T-cell (primary cell): ENCODE measurements around the gene GRIK4. TPM values are rescaled to one million over a fixed set of nuclear protein-coding genes. Genes with fewer than 3 reads are reported as not detected.
"Not testable (repeated sequence)": the region's sequence is repeated elsewhere in the genome, so short reads cannot be mapped to it uniquely, and the experiment has no call there.

Experiments
- ATAC-seq, 4 experiments: fragments of 200-7000 bp in 3 of 4; fragments of 150-1000 bp in 1 of 4; cut with Tn5 transposase; replicated peaks in 1 of 4; 1 replicate in 3 of 4; 2 replicates in 1 of 4; pipeline ENCODE4 v1.10.0; 2021; ENCODE audit warnings: moderate library complexity in 3 of 4, mild to moderate bottlenecking in 2 of 4, moderate number of reproducible peaks in 1 of 4
- CTCF ChIA-PET, 2 donors: fragments of 300-600 bp; sonication (Branson Sonifier 250); formaldehyde crosslinking; loops; one replicate each; lab custom pipeline; 2022; ENCODE audit warnings: antibody characterized with exemption in 2 of 2; lab: Charles Lee
- POLR2A ChIA-PET, 2 donors: fragments of 300-600 bp; sonication (Branson Sonifier 250); formaldehyde crosslinking; loops; one replicate each; lab custom pipeline; 2022; ENCODE audit warnings: antibody characterized with exemption in 2 of 2; lab: Charles Lee
- DNase-seq, 35 experiments: peaks; one replicate each; pipeline versions ENCODE4 v3.0.0 to v3.0.0-alpha.2; 2013 to 2023
- H3K27ac ChIP-seq: one replicate; pipeline ENCODE4 v1.5.1; 2013; ENCODE audit warnings: low read length
- H3K27me3 ChIP-seq, 2 experiments: replicated peaks in 1 of 2; 1 replicate in 1 of 2; 2 replicates in 1 of 2; pipeline versions ENCODE4 v1.6.1 to v1.7.0; 2013; ENCODE audit warnings: low read length in 1 of 2, mixed read lengths in 1 of 2; ENCODE audit not compliant: control insufficient read depth in 2 of 2, insufficient read depth in 2 of 2; ENCODE audit errors: extremely low read depth in 1 of 2
- H3K36me3 ChIP-seq, 2 donors: 1 replicate in 1 of 2; 2 replicates in 1 of 2; pipeline versions ENCODE4 v1.6.1 to v1.7.0; 2013; ENCODE audit warnings: low read length in 1 of 2; ENCODE audit not compliant: control insufficient read depth in 2 of 2, insufficient read depth in 1 of 2; ENCODE audit errors: extremely low read depth in 1 of 2
- H3K4me1 ChIP-seq, 2 experiments: 1 replicate in 1 of 2; 2 replicates in 1 of 2; pipeline versions ENCODE4 v1.6.1 to v1.7.0; 2013; ENCODE audit warnings: low read length in 2 of 2, mixed read lengths in 1 of 2; ENCODE audit not compliant: insufficient read depth in 2 of 2, control insufficient read depth in 1 of 2; ENCODE audit errors: extremely low read depth in 1 of 2
- H3K4me3 ChIP-seq, 2 donors: 1 replicate in 1 of 2; 2 replicates in 1 of 2; pipeline versions ENCODE4 v1.5.1 to v1.7.0; 2013; ENCODE audit warnings: mild to moderate bottlenecking in 2 of 2, low read length in 1 of 2, moderate library complexity in 1 of 2; ENCODE audit not compliant: control insufficient read depth in 1 of 2; ENCODE audit errors: extremely low read depth in 1 of 2
- H3K9me3 ChIP-seq: 2 replicates; pipeline ENCODE4 v1.7.0; 2013
- H3K27ac Mint-ChIP-seq, 2 donors: one replicate each; pipeline ENCODE4 v1.8.0; 2020 to 2021; ENCODE audit warnings: mild to moderate bottlenecking in 2 of 2, mixed read lengths in 2 of 2
- H3K27me3 Mint-ChIP-seq, 2 donors: one replicate each; pipeline ENCODE4 v1.8.0; 2021 to 2022; ENCODE audit warnings: mixed read lengths in 2 of 2
- H3K36me3 Mint-ChIP-seq: one replicate; pipeline ENCODE4 v1.8.0; 2021; ENCODE audit warnings: mixed read lengths
- H3K4me1 Mint-ChIP-seq, 3 donors: one replicate each; pipeline ENCODE4 v1.8.0; 2020 to 2022; ENCODE audit warnings: mixed read lengths in 3 of 3, mild to moderate bottlenecking in 1 of 3
- H3K4me3 Mint-ChIP-seq, 3 donors: one replicate each; pipeline ENCODE4 v1.8.0; 2020 to 2022; ENCODE audit warnings: mild to moderate bottlenecking in 3 of 3, mixed read lengths in 3 of 3, moderate library complexity in 3 of 3
- H3K9me3 Mint-ChIP-seq, 3 donors: one replicate each; pipeline ENCODE4 v1.8.0; 2020 to 2022; ENCODE audit warnings: mixed read lengths in 3 of 3
- WGBS: methylation state at CpG from one replicate; pipeline ENCODE4 v1.1.5; 2013; ENCODE audit warnings: missing lambda C conversion rate; ENCODE audit not compliant: insufficient coverage; 5-methylcytosine and 5-hydroxymethylcytosine counted together
- total RNA-seq, 35 experiments: library from RNA in 6 of 35; stranded (reverse) in 6 of 35; fragments of 120-200 nt in 1 of 35; gene quantifications; one replicate each; pipeline versions ENCODE4 v1.2.1 to v1.2.4 and lab custom pipeline; 2013 to 2026

GRIK4 gene
- total RNA-seq, 5 donors from 2014 or later (not counting 1 experiment from before 2014, with no cell fraction given), result 0.09 TPM; not detected in 4

DNA sequence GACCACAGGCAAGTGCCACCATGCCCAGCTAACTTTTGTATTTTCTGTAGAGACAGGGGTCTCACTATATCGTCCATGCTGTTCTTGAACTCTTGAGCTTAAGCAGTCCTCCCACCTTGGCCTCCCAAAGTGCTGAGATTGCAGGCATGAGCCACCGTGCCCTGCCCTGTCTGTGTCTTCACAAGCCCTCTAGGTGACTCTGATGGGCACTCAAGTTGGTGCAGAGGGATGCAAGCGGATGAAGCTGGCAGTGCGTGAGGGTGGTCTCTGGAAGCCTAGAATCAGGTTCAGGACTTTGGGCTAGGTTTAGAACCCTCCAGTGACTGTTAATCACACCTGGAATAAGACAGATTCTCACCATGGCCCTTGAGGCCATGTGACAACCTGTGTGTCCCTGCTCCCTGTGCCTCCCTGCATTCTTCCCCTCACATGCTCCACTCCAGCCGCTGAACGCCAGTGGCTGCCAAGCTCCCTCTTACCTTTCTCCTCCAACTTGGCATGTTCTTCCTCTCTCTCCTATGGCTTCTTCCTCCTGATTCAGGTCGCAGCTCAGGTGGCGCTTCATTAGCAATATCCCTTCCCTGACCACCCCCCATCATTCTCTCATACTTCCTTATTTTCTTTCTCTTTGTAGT lies 270.1 kb downstream of the GRIK4 start:
- no peak for DNase-seq
- Histone ChIP-seq H3K9me3 (no peaks in the 10 kb centered on the region), H3K36me3 (no peaks in the 10 kb centered on the region), H3K4me3 (no peak overlapping the region), H3K4me1 (no peaks in the 10 kb centered on the region), H3K27me3 (peaks cover 0 to 16% of the 10 kb centered on the region in 2 experiments), H3K27ac (no peak overlapping the region)
- CTCF ChIA-PET, result no interaction called here
- no peaks in the 10 kb centered on the region for H3K4me1 Mint-ChIP-seq
- no peak overlapping the region for H3K27ac Mint-ChIP-seq
- POLR2A ChIA-PET, result no interaction called here
- H3K27me3 Mint-ChIP-seq, result peaks cover 22% of the 10 kb centered on the region in 2 donors
- no peak overlapping the region for H3K4me3 Mint-ChIP-seq
- WGBS, result 73% methylated on average over 8 of the region's 8 CpGs
- H3K36me3 Mint-ChIP-seq, result no peaks in the 10 kb centered on the region
- H3K9me3 Mint-ChIP-seq, result no peaks in the 10 kb centered on the region
- ATAC-seq, result no peak

DNA sequence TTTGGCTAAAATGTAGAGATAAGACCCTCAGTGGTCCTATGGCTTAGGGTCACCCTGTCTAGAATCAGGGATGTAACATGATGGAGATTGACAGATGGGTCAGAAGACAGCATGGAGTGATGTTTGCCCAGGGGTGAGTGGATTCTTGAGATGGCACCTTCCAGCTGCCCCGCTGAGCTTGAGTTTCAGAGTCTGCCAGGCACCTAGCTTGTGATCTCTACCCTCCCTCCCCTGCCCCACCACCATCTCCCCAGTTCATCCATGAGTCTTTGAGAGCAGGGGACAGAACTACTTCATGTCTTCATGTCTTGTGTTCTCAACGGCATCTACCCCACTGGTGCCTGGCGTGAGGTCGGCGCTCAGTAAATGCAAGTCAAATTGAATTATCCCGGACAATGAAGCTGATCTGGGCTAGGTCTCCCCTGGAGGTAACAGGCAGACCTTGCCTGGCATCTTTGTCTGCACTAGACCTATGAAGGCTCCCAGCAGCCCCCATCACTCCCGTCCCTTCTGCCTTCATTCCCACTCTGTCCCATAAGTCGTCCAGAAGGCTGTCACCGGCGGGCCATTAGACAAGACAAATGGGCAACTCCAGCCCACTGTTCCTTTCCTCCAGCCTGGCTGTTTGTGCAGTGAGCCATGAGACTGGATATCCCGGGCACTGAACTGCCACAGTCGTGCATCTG lies 273.2 kb downstream of the GRIK4 start:
- ChIA-PET POLR2A (no interaction called here), CTCF (no interaction called here)
- Histone ChIP-seq H3K36me3 (no peaks in the 10 kb centered on the region), H3K4me1 (no peaks in the 10 kb centered on the region), H3K4me3 (no peak overlapping the region), H3K27ac (no peak overlapping the region), H3K27me3 (peaks cover 0 to 28% of the 10 kb centered on the region in 2 experiments), H3K9me3 (no peaks in the 10 kb centered on the region)
- Mint-ChIP-seq H3K27ac (no peak overlapping the region), H3K36me3 (no peaks in the 10 kb centered on the region), H3K4me1 (no peaks in the 10 kb centered on the region), H3K9me3 (no peaks in the 10 kb centered on the region), H3K4me3 (no peak overlapping the region), H3K27me3 (peaks cover 17 to 18% of the 10 kb centered on the region in 2 donors)
- WGBS, result 67% methylated on average over 11 of the region's 12 CpGs
- no peak for ATAC-seq
- DNase-seq, result no peak

DNA sequence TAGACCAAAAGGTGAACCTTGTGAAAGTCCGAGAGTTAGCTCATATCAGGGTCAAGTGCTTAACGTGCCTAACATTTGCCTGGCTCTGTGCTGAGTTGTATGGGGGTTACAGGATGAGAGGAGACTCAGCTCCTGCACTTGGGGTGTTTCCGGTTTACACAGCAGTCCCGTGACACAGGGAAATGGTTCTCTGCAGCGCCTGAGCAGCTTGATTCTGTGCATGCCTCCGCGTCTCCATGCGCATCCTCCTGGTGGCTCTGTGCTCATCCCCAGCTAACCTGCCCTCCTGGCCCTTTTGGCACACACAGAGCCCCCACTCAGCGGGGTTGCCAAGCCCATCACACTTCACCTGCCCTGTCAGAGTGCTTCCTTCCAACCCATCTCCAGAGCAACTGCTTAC lies 274.0 kb downstream of the GRIK4 start:
- H3K27me3 ChIP-seq, result peaks cover 0 to 30% of the 10 kb centered on the region in 2 experiments
- no peaks in the 10 kb centered on the region for H3K36me3 Mint-ChIP-seq
- no peak overlapping the region for H3K4me3 ChIP-seq
- peaks cover 17 to 18% of the 10 kb centered on the region in 2 donors for H3K27me3 Mint-ChIP-seq
- no peak overlapping the region for H3K27ac ChIP-seq
- H3K4me3 Mint-ChIP-seq, result no peak overlapping the region
- H3K4me1 ChIP-seq, result no peaks in the 10 kb centered on the region
- WGBS, result 85% methylated on average over 7 of the region's 9 CpGs
- H3K9me3 Mint-ChIP-seq, result no peaks in the 10 kb centered on the region
- H3K27ac Mint-ChIP-seq, result no peak overlapping the region
- H3K4me1 Mint-ChIP-seq, result no peaks in the 10 kb centered on the region
- ATAC-seq (no peak), DNase-seq (no peak)
- ChIA-PET CTCF (no interaction called here), POLR2A (no interaction called here)
- no peaks in the 10 kb centered on the region for H3K36me3 ChIP-seq
- no peaks in the 10 kb centered on the region for H3K9me3 ChIP-seq

DNA sequence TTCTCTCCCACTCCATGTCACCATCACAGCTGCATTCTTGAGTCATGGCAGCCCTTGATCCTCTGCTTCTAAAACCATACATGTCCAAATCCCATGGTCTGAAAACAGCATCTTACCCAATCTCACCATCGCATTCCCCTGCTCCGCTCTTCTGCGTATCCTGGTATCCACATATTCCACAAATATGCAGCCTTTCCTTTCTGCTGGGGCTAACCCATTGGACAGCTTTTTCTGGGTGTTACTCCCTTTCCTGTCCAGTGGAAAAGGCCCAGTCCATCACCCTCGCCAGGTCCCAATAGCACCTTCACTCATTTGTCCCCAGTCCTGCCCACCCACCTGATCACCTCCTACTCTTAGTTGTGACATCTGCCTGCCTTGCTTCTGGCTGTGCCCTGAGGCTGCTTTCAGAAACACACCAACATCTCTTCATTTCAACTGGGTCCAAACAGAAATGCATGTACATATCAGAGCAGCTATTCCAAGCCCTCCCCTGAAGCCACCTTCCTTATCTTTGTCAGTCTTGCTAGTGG lies 274.7 kb downstream of the GRIK4 start:
- H3K4me3 Mint-ChIP-seq, result no peak overlapping the region
- Histone ChIP-seq H3K36me3 (no peaks in the 10 kb centered on the region), H3K27ac (no peak overlapping the region), H3K9me3 (no peaks in the 10 kb centered on the region), H3K4me1 (no peaks in the 10 kb centered on the region), H3K4me3 (no peak overlapping the region), H3K27me3 (peaks cover under 1 to 30% of the 10 kb centered on the region in 2 experiments)
- DNase-seq (no peak), ATAC-seq (no peak)
- no peaks in the 10 kb centered on the region for H3K36me3 Mint-ChIP-seq
- WGBS, result 94% methylated on average over 4 of the region's 4 CpGs
- H3K4me1 Mint-ChIP-seq, result no peaks in the 10 kb centered on the region
- H3K27ac Mint-ChIP-seq, result no peak overlapping the region
- POLR2A ChIA-PET, result no interaction called here
- CTCF ChIA-PET, result no interaction called here
- peaks cover 17 to 18% of the 10 kb centered on the region in 2 donors for H3K27me3 Mint-ChIP-seq
- no peaks in the 10 kb centered on the region for H3K9me3 Mint-ChIP-seq

DNA sequence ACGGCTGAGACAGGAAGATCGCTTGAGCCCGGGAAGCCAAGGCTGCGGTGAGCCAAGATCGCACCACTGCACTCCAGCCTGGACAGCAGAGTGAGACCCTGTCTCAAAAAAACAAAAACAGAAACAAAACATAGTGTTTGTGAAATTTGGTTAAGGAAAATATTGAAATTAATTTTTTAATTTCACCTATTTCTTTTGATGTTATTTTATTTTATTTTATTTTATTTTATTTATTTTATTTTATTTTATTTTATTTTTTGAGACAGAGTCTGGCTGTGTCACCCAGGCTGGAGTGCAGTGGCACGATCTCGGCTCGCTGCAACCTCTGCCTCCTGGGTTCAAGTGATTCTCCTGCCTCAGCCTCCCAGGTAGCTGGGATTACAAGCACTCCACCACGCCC lies 275.7 kb downstream of the GRIK4 start:
- H3K27ac Mint-ChIP-seq, POLR2A ChIA-PET: not testable (repeated sequence)
- no CpG with 5 or more reads among the region's 9 CpGs for WGBS

DNA sequence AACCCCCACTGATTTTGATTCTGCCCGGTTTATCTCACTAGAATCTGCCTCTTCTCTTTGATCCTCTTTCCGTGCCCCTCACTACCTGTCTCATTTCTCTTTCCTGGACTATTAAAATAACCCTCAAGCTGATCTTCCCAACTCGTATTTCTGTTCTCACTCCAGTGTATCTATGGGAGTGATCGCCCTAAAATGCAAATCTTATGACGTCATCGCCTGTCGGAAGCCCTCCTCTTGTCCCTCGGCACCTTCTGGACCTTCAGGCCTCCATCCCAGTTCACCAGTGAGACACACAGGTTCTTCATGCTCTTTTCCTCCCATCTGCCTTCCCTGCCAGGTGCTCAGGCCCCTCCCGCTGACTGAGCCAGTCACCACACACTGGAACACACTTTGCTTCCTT lies 277.8 kb downstream of the GRIK4 start:
- no peak for ATAC-seq

More for the DNA sequence above, 275.7 kb downstream of the GRIK4 start:
- ATAC-seq, H3K9me3 Mint-ChIP-seq, H3K36me3 ChIP-seq, H3K4me3 Mint-ChIP-seq, H3K4me3 ChIP-seq, H3K9me3 ChIP-seq, H3K36me3 Mint-ChIP-seq, H3K4me1 ChIP-seq, CTCF ChIA-PET, H3K4me1 Mint-ChIP-seq, H3K27ac ChIP-seq, DNase-seq: not testable (repeated sequence)
- peaks cover 17 to 18% of the 10 kb centered on the region in 2 donors for H3K27me3 Mint-ChIP-seq
- peaks cover 5 to 30% of the 10 kb centered on the region in 2 experiments for H3K27me3 ChIP-seq

More for the DNA sequence above, 277.8 kb downstream of the GRIK4 start:
- no peaks in the 10 kb centered on the region for H3K4me1 ChIP-seq
- H3K4me3 Mint-ChIP-seq, result no peak overlapping the region
- H3K27ac ChIP-seq, result no peak overlapping the region
- no peaks in the 10 kb centered on the region for H3K9me3 ChIP-seq
- peaks cover 11 to 14% of the 10 kb centered on the region in 2 donors for H3K27me3 Mint-ChIP-seq
- no peaks in the 10 kb centered on the region for H3K36me3 ChIP-seq
- DNase-seq, result no peak
- 73% methylated on average over 9 of the region's 9 CpGs for WGBS
- H3K9me3 Mint-ChIP-seq, result no peaks in the 10 kb centered on the region
- H3K4me3 ChIP-seq, result no peak overlapping the region
- no peaks in the 10 kb centered on the region for H3K36me3 Mint-ChIP-seq
- POLR2A ChIA-PET, result no interaction called here
- peaks cover 5 to 46% of the 10 kb centered on the region in 2 experiments for H3K27me3 ChIP-seq
- CTCF ChIA-PET, result no interaction called here
- no peak overlapping the region for H3K27ac Mint-ChIP-seq
- no peaks in the 10 kb centered on the region for H3K4me1 Mint-ChIP-seq
